Transverse colon (tissue), 4 donors: ENCODE results near the gene SNX8.

Experiments used
- POLR2A ChIP-seq: fragments of 450-650 bp; IDR thresholded peaks from one replicate; pipeline ENCODE4 v1.6.1; 2016; ENCODE audit warnings: antibody characterized with exemption, mild to moderate bottlenecking, moderate library complexity
- POLR2AphosphoS5 ChIP-seq, 3 donors: sonication (generic); formaldehyde crosslinking; IDR thresholded peaks; one replicate each; pipeline ENCODE4 v1.6.1; 2016; ENCODE audit warnings: antibody characterized with exemption in 3 of 3
- TF ChIP-seq, protein P1 (sequence below), 5 experiments: fragments of 200-600 bp in 3 of 5; fragments of 450-650 bp in 2 of 5; sonication (generic) in 3 of 5; IDR thresholded peaks; 1 replicate in 2 of 5; 2 replicates in 3 of 5; pipeline ENCODE4 v1.5.1; 2016 to 2017; ENCODE audit warnings: antibody characterized with exemption in 5 of 5, inconsistent platforms in 3 of 5, mild to moderate bottlenecking in 2 of 5, moderate library complexity in 1 of 5

GRCh38 chr7:2254429-2255144 is 59.7 kb downstream of the SNX8 start:
- TF ChIP-seq, protein P1, sequence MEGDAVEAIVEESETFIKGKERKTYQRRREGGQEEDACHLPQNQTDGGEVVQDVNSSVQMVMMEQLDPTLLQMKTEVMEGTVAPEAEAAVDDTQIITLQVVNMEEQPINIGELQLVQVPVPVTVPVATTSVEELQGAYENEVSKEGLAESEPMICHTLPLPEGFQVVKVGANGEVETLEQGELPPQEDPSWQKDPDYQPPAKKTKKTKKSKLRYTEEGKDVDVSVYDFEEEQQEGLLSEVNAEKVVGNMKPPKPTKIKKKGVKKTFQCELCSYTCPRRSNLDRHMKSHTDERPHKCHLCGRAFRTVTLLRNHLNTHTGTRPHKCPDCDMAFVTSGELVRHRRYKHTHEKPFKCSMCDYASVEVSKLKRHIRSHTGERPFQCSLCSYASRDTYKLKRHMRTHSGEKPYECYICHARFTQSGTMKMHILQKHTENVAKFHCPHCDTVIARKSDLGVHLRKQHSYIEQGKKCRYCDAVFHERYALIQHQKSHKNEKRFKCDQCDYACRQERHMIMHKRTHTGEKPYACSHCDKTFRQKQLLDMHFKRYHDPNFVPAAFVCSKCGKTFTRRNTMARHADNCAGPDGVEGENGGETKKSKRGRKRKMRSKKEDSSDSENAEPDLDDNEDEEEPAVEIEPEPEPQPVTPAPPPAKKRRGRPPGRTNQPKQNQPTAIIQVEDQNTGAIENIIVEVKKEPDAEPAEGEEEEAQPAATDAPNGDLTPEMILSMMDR (IDR thresholded peaks at IDR 0.05): no peak
- no peak for TF ChIP-seq POLR2AphosphoS5 (IDR thresholded peaks at IDR 0.05)
- no peak for TF ChIP-seq POLR2A
